Gastrocnemius medialis (tissue), 4 donors: ENCODE results near the gene LCE2A. TPM values are rescaled to one million over a fixed set of nuclear protein-coding genes. Genes with fewer than 3 reads are reported as not detected.

Experiments
- ATAC-seq, 2 donors: fragments of 150-250 bp; one replicate each; pipeline ENCODE4 v1.9.1; 2016
- DNase-seq, 2 donors: peaks; one replicate each; pipeline ENCODE4 v3.0.0-alpha.2; 2019
- H3K27ac ChIP-seq, 4 donors: fragments of 200-600 bp; sonication (generic); 1 replicate in 1 of 4; 2 replicates in 3 of 4; pipeline ENCODE4 v1.5.1; 2016 to 2018; ENCODE audit warnings: mild to moderate bottlenecking in 2 of 4, moderate library complexity in 1 of 4
- H3K27me3 ChIP-seq, 3 donors: fragments of 200-600 bp; sonication (generic) in 2 of 3; 1 replicate in 1 of 3; 2 replicates in 2 of 3; pipeline versions ENCODE4 v1.5.1 to v1.6.0; 2016 to 2019; ENCODE audit warnings: mild to moderate bottlenecking in 1 of 3, moderate library complexity in 1 of 3
- H3K36me3 ChIP-seq, 2 donors: fragments of 200-600 bp; sonication (generic) in 1 of 2; one replicate each; pipeline ENCODE4 v1.5.1; 2017 to 2018
- H3K4me1 ChIP-seq, 2 donors: fragments of 200-600 bp; sonication (generic) in 1 of 2; one replicate each; pipeline ENCODE4 v1.5.1; 2016 to 2017; ENCODE audit warnings: mild to moderate bottlenecking in 2 of 2
- H3K4me3 ChIP-seq, 4 donors: fragments of 200-600 bp; sonication (generic) in 3 of 4; 1 replicate in 1 of 4; 2 replicates in 3 of 4; pipeline ENCODE4 v1.5.1; 2016 to 2019; ENCODE audit warnings: mild to moderate bottlenecking in 2 of 4
- H3K9me3 ChIP-seq, 3 donors: fragments of 200-600 bp; sonication (generic) in 2 of 3; 1 replicate in 1 of 3; 2 replicates in 2 of 3; pipeline ENCODE4 v1.5.1; 2016 to 2019
- POLR2A ChIP-seq, 2 donors: fragments of 450-650 bp; IDR thresholded peaks; one replicate each; pipeline ENCODE4 v1.6.1; 2017; ENCODE audit warnings: antibody characterized with exemption in 2 of 2, mild to moderate bottlenecking in 2 of 2, moderate library complexity in 2 of 2
- in situ Hi-C, 4 donors: fragments of 200-750 bp; cut with MboI; loops; one replicate each; pipeline versions ENCODE4 v1.15.0 to v1.8.0; 2017; ENCODE audit warnings: low sequenced_read_pairs in 4 of 4
- intact Hi-C: fragments of 100-400 bp; cut with DNase I; formaldehyde crosslinking; loops from one replicate; pipeline ENCODE4 v1.15.1; 2023; ENCODE audit warnings: low total_unique reads
- total RNA-seq, 4 donors: library from RNA; depleted of rRNA; stranded (reverse); fragments of >200 nt; gene quantifications; one replicate each; pipeline versions ENCODE4 v1.1.0 to v1.2.3, GENCODE V29; 2016
- TF ChIP-seq, protein P1 (sequence below), 5 experiments: fragments of 450-650 bp in 3 of 5; fragments of 200-600 bp in 2 of 5; sonication (generic) in 2 of 5; IDR thresholded peaks in 4 of 5; conservative IDR thresholded peaks in 1 of 5; 1 replicate in 4 of 5; 2 replicates in 1 of 5; pipeline ENCODE4 v1.5.1; 2016 to 2019; ENCODE audit warnings: antibody characterized with exemption in 5 of 5, mild to moderate bottlenecking in 3 of 5, moderate library complexity in 3 of 5

Gene LCE2A
- total RNA-seq, 4 donors from 2014 or later = not detected

DNA sequence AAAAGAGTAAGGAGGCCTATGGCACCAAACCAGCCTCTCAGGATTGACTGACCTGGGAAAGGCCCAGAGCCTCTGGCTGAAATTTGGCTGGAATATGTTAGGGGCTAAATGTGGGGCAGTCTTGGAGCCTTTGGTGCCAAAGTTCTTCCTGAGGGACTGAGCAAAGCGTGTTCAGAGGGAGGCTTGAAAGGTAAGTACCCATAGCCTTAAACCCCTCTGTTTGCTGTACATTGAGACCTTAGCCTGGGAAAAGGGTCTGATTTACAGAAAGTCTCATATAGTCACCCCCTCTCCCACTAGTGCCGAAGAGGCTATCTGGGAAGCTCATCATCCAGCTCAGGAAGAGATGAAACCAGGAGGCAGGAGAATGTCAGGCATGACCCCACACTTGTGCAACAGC is 9.7 kb downstream of the LCE2A start, which contains the start of gene LCE4A:
TSS of gene LCE4A (plus strand) at position 301 of the 400 bp plus-strand sequence. CDS start 916 bp downstream, outside the sequence.
- in situ Hi-C loops = no loop called here
- DNase-seq (no peak), ATAC-seq (no peak)
- H3K36me3 ChIP-seq = no peaks in the 10 kb centered on the region
- no peak within 1 kb of the TSS for H3K4me3 ChIP-seq
- TF ChIP-seq, protein P1, sequence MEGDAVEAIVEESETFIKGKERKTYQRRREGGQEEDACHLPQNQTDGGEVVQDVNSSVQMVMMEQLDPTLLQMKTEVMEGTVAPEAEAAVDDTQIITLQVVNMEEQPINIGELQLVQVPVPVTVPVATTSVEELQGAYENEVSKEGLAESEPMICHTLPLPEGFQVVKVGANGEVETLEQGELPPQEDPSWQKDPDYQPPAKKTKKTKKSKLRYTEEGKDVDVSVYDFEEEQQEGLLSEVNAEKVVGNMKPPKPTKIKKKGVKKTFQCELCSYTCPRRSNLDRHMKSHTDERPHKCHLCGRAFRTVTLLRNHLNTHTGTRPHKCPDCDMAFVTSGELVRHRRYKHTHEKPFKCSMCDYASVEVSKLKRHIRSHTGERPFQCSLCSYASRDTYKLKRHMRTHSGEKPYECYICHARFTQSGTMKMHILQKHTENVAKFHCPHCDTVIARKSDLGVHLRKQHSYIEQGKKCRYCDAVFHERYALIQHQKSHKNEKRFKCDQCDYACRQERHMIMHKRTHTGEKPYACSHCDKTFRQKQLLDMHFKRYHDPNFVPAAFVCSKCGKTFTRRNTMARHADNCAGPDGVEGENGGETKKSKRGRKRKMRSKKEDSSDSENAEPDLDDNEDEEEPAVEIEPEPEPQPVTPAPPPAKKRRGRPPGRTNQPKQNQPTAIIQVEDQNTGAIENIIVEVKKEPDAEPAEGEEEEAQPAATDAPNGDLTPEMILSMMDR (IDR thresholded peaks at IDR 0.05 in 4 of 5, conservative IDR thresholded peaks at IDR 0.05 in 1 of 5) = no peak
- no peak for TF ChIP-seq POLR2A (IDR thresholded peaks at IDR 0.05)
- intact Hi-C loops = no loop called here
- H3K27ac ChIP-seq = no peak within 1 kb of the TSS
- no peaks in the 10 kb centered on the region for H3K4me1 ChIP-seq
- H3K9me3 ChIP-seq = no peaks in the 10 kb centered on the region
- no peaks in the 10 kb centered on the region for H3K27me3 ChIP-seq

DNA sequence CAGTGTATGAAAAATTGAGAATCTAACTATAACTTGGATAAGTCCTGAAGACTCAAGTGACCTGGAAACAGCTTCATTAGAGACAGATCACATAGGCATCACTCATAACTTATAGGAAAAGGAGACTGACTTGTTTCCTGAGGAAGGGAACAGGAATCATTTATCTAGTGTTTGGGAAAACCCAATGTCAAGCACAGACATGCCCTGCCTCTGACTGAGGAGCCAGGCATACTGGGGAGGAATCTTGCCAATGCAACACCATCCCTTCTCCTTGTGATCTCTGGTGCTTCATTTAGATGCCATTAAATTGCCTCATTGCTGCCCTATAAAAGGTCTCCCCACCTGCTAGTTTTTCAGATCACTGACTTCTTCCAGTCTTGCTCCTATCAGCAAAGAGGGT is 20.1 kb downstream of the LCE2A start:
- in situ Hi-C loops = no loop called here
- Histone ChIP-seq H3K36me3 (no peaks in the 10 kb centered on the region), H3K4me1 (no peaks in the 10 kb centered on the region), H3K27me3 (no peaks in the 10 kb centered on the region), H3K9me3 (no peaks in the 10 kb centered on the region), H3K27ac (no peak overlapping the region), H3K4me3 (no peak overlapping the region)
- intact Hi-C loops = no loop called here
- no peak for DNase-seq
- no peak for ATAC-seq
- no peak for TF ChIP-seq POLR2A (IDR thresholded peaks at IDR 0.05)
- TF ChIP-seq, protein P1 (IDR thresholded peaks at IDR 0.05 in 4 of 5, conservative IDR thresholded peaks at IDR 0.05 in 1 of 5) = no peak

DNA sequence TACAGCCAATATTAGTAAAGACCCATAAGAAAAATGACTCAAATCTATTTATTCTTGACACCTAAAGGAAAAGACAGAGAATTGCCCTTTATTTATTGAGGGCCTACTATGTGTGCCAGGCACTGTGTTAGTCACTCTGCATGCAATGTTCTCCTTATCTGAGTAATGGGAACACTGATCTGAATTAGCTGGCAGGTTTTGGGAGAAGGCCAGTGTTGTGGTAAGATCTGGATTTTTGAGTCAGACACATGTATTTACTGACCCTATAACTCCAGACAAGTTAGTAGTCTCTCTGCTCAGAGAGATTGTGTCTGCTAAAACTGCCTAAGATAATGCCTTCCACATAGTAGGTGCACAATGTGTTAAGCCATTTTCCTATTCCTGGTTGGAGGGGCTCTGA is 27.1 kb downstream of the LCE2A start:
- H3K36me3 ChIP-seq = no peaks in the 10 kb centered on the region
- H3K9me3 ChIP-seq = no peaks in the 10 kb centered on the region
- intact Hi-C loops = no loop called here

DNA sequence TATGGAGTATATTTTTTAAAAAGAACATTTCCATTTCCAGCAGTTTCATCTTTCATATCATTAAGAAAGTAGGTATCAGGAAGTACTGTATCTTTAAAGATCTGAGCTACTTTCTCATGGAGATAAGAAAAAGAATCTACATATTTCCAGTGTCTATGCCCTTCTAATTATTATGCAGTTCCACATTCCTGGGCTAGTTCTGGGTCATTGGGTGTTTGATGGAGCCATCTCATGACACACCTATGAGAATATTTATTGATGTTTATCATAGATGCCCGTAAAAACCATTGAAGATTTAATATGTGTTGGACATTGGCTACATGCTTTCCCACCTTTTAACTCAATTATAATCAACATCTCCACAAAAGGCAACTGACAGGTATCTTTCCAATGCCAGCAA is 30.8 kb downstream of the LCE2A start:
- H3K4me3 ChIP-seq = no peak overlapping the region
- H3K27ac ChIP-seq = no peak overlapping the region
- ATAC-seq (no peak), DNase-seq (no peak)
- H3K9me3 ChIP-seq = no peaks in the 10 kb centered on the region
- H3K27me3 ChIP-seq = no peaks in the 10 kb centered on the region
- intact Hi-C loops (no loop called here), in situ Hi-C loops (no loop called here)
- H3K4me1 ChIP-seq = no peaks in the 10 kb centered on the region
- TF ChIP-seq, protein P1 (IDR thresholded peaks at IDR 0.05 in 4 of 5, conservative IDR thresholded peaks at IDR 0.05 in 1 of 5) = no peak
- TF ChIP-seq POLR2A (IDR thresholded peaks at IDR 0.05) = no peak
- no peaks in the 10 kb centered on the region for H3K36me3 ChIP-seq

More for the DNA sequence above, 27.1 kb downstream of the LCE2A start:
- ATAC-seq (no peak), DNase-seq (no peak)
- no peaks in the 10 kb centered on the region for H3K4me1 ChIP-seq
- in situ Hi-C loops = no loop called here
- no peak overlapping the region for H3K4me3 ChIP-seq
- no peaks in the 10 kb centered on the region for H3K27me3 ChIP-seq
- H3K27ac ChIP-seq = no peak overlapping the region
- no peak for TF ChIP-seq POLR2A (IDR thresholded peaks at IDR 0.05)
- TF ChIP-seq, protein P1 (IDR thresholded peaks at IDR 0.05 in 4 of 5, conservative IDR thresholded peaks at IDR 0.05 in 1 of 5) = no peak

DNA sequence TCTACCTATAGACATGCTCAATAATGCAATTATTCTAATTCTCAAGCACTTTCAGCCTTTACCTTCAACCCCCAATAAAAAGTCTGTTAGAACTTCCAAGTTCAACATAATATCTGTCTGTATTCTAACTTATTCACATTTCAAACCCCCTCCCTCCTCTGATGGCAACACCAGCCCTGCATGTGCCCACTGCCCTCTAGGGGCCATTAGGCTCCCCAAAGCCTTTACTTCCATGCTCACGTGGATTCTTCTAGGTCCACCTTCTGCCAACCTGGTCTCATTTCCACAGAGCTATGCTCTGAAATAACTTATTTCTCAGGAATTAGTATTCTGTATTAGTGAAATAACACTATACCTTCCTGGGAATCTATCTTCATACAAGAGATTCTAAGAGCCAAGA is 37.5 kb downstream of the LCE2A start:
- Histone ChIP-seq H3K36me3 (no peaks in the 10 kb centered on the region), H3K27ac (no peak overlapping the region), H3K4me1 (no peaks in the 10 kb centered on the region), H3K27me3 (no peaks in the 10 kb centered on the region), H3K9me3 (no peaks in the 10 kb centered on the region), H3K4me3 (no peak overlapping the region)
- in situ Hi-C loops (no loop called here), intact Hi-C loops (no loop called here)
- ATAC-seq (no peak), DNase-seq (no peak)
- no peak for TF ChIP-seq POLR2A (IDR thresholded peaks at IDR 0.05)
- TF ChIP-seq, protein P1 (IDR thresholded peaks at IDR 0.05 in 4 of 5, conservative IDR thresholded peaks at IDR 0.05 in 1 of 5) = no peak
